Esophagus muscularis mucosa (tissue), 2 donors: ENCODE data around the gene ANKRD17.

Source experiments
- POLR2A ChIP-seq: fragments of 450-650 bp; IDR thresholded peaks from one replicate; pipeline ENCODE4 v1.6.1; 2017; ENCODE audit warnings: antibody characterized with exemption, moderate library complexity, mild to moderate bottlenecking, low read depth
- POLR2AphosphoS5 ChIP-seq, 2 donors: sonication (generic); formaldehyde crosslinking; IDR thresholded peaks; one replicate each; pipeline ENCODE4 v1.6.1; 2017; ENCODE audit warnings: antibody characterized with exemption in 2 of 2

- TF ChIP-seq POLR2A (no peak), POLR2AphosphoS5 (IDR thresholded peaks at IDR 0.05) (no peak)
Measured at GRCh38 chr4:73244945-73245601, 13.5 kb downstream of the ANKRD17 start.
